ENCODE measurements around the gene ELAVL4. TPM values are rescaled to one million over a fixed set of nuclear protein-coding genes. Genes with fewer than 3 reads are reported as not detected.

ELAVL4 gene
- total RNA-seq, 1 donor from 2014 or later, result not detected

DNA sequence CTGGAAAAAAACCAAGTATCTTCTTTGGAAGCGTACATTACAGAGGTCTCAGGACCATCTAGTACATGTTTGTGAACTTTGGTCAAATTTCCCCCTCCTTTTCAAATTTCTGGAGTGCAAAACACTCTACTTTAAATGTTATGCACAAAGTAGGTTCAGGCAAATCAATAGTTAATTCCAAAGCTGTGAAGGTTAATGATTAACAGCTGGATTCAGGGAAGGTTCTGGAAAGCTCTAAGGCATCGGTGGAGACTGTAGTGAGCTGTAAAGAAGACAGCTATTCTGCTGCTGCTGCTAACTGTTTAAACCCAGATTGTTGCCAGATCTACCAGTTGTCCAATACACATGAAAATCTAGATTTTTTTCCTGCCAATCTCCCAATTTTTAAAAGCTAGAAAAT, 70.9 kb downstream of the ELAVL4 start:
- Mint-ChIP-seq H3K9me3 (ENCODE audit: unreplicated experiment) (no peaks in the 10 kb centered on the region), H3K27ac (ENCODE audit: unreplicated experiment) (no peak overlapping the region), H3K4me3 (ENCODE audit: unreplicated experiment) (no peak overlapping the region), H3K36me3 (ENCODE audit: low read depth, unreplicated experiment) (no peaks in the 10 kb centered on the region), H3K27me3 (ENCODE audit: low read depth, unreplicated experiment) (peaks cover 12% of the 10 kb centered on the region), H3K4me1 (ENCODE audit: low read depth, unreplicated experiment) (peaks cover 7% of the 10 kb centered on the region)
- TF ChIP-seq CTCF (IDR thresholded peaks at IDR 0.05; ENCODE audit: insufficient read depth, low read depth, low read length), result no peak
- no peak for TF ChIP-seq EZH2 (IDR thresholded peaks at IDR 0.05; ENCODE audit: insufficient read depth, low read length)
- Histone ChIP-seq H3K36me3 (ENCODE audit: insufficient read depth, low read length) (no peaks in the 10 kb centered on the region), H3K27me3 (ENCODE audit: insufficient read depth, low read length) (no peaks in the 10 kb centered on the region), H2AFZ (ENCODE audit: low read depth, low read length) (no peak overlapping the region), H3K79me2 (ENCODE audit: insufficient read depth, low read length) (no peaks in the 10 kb centered on the region), H3K9me3 (ENCODE audit: insufficient read depth, low read depth, low read length) (no peaks in the 10 kb centered on the region), H3K9ac (ENCODE audit: low read length) (no peak overlapping the region), H3K4me3 (ENCODE audit: insufficient read depth, low read depth, low read length) (no peak overlapping the region), H3K4me1 (ENCODE audit: insufficient read depth, low read length) (no peaks in the 10 kb centered on the region), H3K4me2 (ENCODE audit: low read length) (no peak overlapping the region), H3K27ac (ENCODE audit: low read depth, low read length) (no peak overlapping the region), H4K20me1 (ENCODE audit: insufficient read depth, low read length) (no peaks in the 10 kb centered on the region)
- DNase-seq (ENCODE audit: low read depth) (no peak), FAIRE-seq (no peak)

DNA sequence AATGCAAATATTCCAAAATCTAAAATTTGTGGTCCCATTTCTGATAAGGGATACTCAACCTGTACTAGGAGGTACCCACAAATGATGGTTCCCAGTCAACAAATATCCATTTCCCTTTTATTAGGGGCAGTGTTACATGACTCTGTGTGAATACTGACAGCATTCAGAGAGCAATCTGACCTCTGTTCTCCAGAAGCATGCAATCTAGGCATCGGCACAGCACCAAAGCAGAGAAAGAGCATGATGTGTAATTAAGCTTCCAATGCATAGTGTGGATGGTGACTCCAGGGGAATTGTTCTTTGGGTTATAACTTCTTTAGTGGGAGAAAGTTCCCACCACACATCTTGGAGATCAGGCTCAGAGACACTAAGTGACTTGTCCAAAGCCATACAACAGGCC, 71.6 kb downstream of the ELAVL4 start:
- Histone ChIP-seq H3K27ac (ENCODE audit: low read depth, low read length) (no peak overlapping the region), H3K4me3 (ENCODE audit: insufficient read depth, low read depth, low read length) (no peak overlapping the region), H3K9ac (ENCODE audit: low read length) (no peak overlapping the region), H3K36me3 (ENCODE audit: insufficient read depth, low read length) (no peaks in the 10 kb centered on the region), H3K79me2 (ENCODE audit: insufficient read depth, low read length) (no peaks in the 10 kb centered on the region), H3K9me3 (ENCODE audit: insufficient read depth, low read depth, low read length) (no peaks in the 10 kb centered on the region), H3K27me3 (ENCODE audit: insufficient read depth, low read length) (no peaks in the 10 kb centered on the region), H3K4me2 (ENCODE audit: low read length) (no peak overlapping the region), H2AFZ (ENCODE audit: low read depth, low read length) (no peak overlapping the region), H3K4me1 (ENCODE audit: insufficient read depth, low read length) (no peaks in the 10 kb centered on the region), H4K20me1 (ENCODE audit: insufficient read depth, low read length) (no peaks in the 10 kb centered on the region)
- Mint-ChIP-seq H3K4me1 (ENCODE audit: low read depth, unreplicated experiment) (peaks cover 7% of the 10 kb centered on the region), H3K27ac (ENCODE audit: unreplicated experiment) (no peak overlapping the region), H3K27me3 (ENCODE audit: low read depth, unreplicated experiment) (peaks cover 12% of the 10 kb centered on the region), H3K36me3 (ENCODE audit: low read depth, unreplicated experiment) (no peaks in the 10 kb centered on the region), H3K4me3 (ENCODE audit: unreplicated experiment) (no peak overlapping the region), H3K9me3 (ENCODE audit: unreplicated experiment) (no peaks in the 10 kb centered on the region)
- DNase-seq (ENCODE audit: low read depth) (no peak), FAIRE-seq (no peak)
- TF ChIP-seq CTCF (IDR thresholded peaks at IDR 0.05; ENCODE audit: insufficient read depth, low read depth, low read length) (no peak), EZH2 (IDR thresholded peaks at IDR 0.05; ENCODE audit: insufficient read depth, low read length) (no peak)

- Histone ChIP-seq H3K4me2 (ENCODE audit: low read length) (no peak overlapping the region), H3K79me2 (ENCODE audit: insufficient read depth, low read length) (no peaks in the 10 kb centered on the region), H4K20me1 (ENCODE audit: insufficient read depth, low read length) (no peaks in the 10 kb centered on the region), H3K9ac (ENCODE audit: low read length) (no peak overlapping the region), H3K27ac (ENCODE audit: low read depth, low read length) (no peak overlapping the region), H2AFZ (ENCODE audit: low read depth, low read length) (no peak overlapping the region), H3K27me3 (ENCODE audit: insufficient read depth, low read length) (no peaks in the 10 kb centered on the region), H3K36me3 (ENCODE audit: insufficient read depth, low read length) (no peaks in the 10 kb centered on the region), H3K4me3 (ENCODE audit: insufficient read depth, low read depth, low read length) (no peak overlapping the region), H3K4me1 (ENCODE audit: insufficient read depth, low read length) (no peaks in the 10 kb centered on the region), H3K9me3 (ENCODE audit: insufficient read depth, low read depth, low read length) (no peaks in the 10 kb centered on the region)
- peaks cover 7% of the 10 kb centered on the region for H3K4me1 Mint-ChIP-seq (ENCODE audit: low read depth, unreplicated experiment)
- no peaks in the 10 kb centered on the region for H3K36me3 Mint-ChIP-seq (ENCODE audit: low read depth, unreplicated experiment)
- H3K4me3 Mint-ChIP-seq (ENCODE audit: unreplicated experiment), result no peak overlapping the region
- peak overlapping the region; percentile 54 for H3K27ac Mint-ChIP-seq (ENCODE audit: unreplicated experiment)
- H3K9me3 Mint-ChIP-seq (ENCODE audit: unreplicated experiment), result no peaks in the 10 kb centered on the region
- FAIRE-seq (no peak), DNase-seq (ENCODE audit: low read depth) (peak; percentile 3)
- H3K27me3 Mint-ChIP-seq (ENCODE audit: low read depth, unreplicated experiment), result peaks cover 11% of the 10 kb centered on the region
- no peak for TF ChIP-seq CTCF (IDR thresholded peaks at IDR 0.05; ENCODE audit: insufficient read depth, low read depth, low read length)
These were observed 72.4 kb downstream of the ELAVL4 start for GRCh38 chr1:50181027-50181663.
